Right ventricle myocardium inferior (tissue), 1 donor: Measurements from ENCODE around the gene ZCCHC7. TPM values are rescaled to one million over a fixed set of nuclear protein-coding genes. Genes with fewer than 3 reads are reported as not detected.
"Not testable (repeated sequence)": the region's sequence is repeated elsewhere in the genome, so short reads cannot be mapped to it uniquely, and the experiment has no call there.

Source experiments
- ATAC-seq: fragments of 200-7000 bp; cut with Tn5 transposase; one replicate; pipeline ENCODE4 v1.9.1; 2020; ENCODE audit warnings: mild to moderate bottlenecking, moderate library complexity
- DNase-seq: peaks from one replicate; pipeline ENCODE4 v3.0.0; 2021; ENCODE audit errors: missing footprints
- intact Hi-C: fragments of 100-400 bp; cut with DNase I; formaldehyde crosslinking; loops from one replicate; pipeline ENCODE4 v1.11.0; 2022
- total RNA-seq: library from RNA; stranded (reverse); fragmentation: NEBNext Ultra II Directional; extraction: Animal tissue kit (Norgen Biotek cat#: 25700); gene quantifications from one replicate; pipeline ENCODE4 v1.2.1, GENCODE V29; 2021
- donor health status: DM: no; HTN: yes; CAD: no; lungs with severe emphysema.

The ZCCHC7 gene
- total RNA-seq, 1 donor from 2014 or later = 7.6 TPM

- ATAC-seq, DNase-seq, intact Hi-C loops: not testable (repeated sequence)
Measured at GRCh38 chr9:37114442-37114841, 5.9 kb upstream of the ZCCHC7 start.

- intact Hi-C loops = loop anchor here (2.0 kb wide), 1 partner anchor 37 kb away; no protein-coding TSS in a partner anchor
- no peak for DNase-seq
- no peak for ATAC-seq
Measured at GRCh38 chr9:37117956-37118355, 2.4 kb upstream of the ZCCHC7 start.

- intact Hi-C loops = loop anchor here (2.0 kb wide), 1 partner anchor 39 kb away; no protein-coding TSS in a partner anchor
- no peak for DNase-seq
- no peak for ATAC-seq
Measured at GRCh38 chr9:37119360-37119759, 1.0 kb upstream of the ZCCHC7 start.

- intact Hi-C loops = loop anchor here (10.0 kb wide), 1 partner anchor 174 kb away; no protein-coding TSS in a partner anchor
- peak; percentile 33 for ATAC-seq
- not testable (repeated sequence) for DNase-seq
Measured at GRCh38 chr9:37120843-37121335, 515 bp downstream of the ZCCHC7 start.

- intact Hi-C loops = loop anchor here (10.0 kb wide), 1 partner anchor 173 kb away; no protein-coding TSS in a partner anchor
- ATAC-seq (no peak), DNase-seq (no peak)
Measured at GRCh38 chr9:37121881-37122280, 1.5 kb downstream of the ZCCHC7 start.

GRCh38 chr9:37126214-37126788 lies 5.9 kb downstream of the ZCCHC7 start:
- no peak for DNase-seq
- ATAC-seq = no peak
- intact Hi-C loops = loop anchor here (10.0 kb wide), 1 partner anchor 168 kb away; no protein-coding TSS in a partner anchor

- intact Hi-C loops = loop anchor here (10.0 kb wide), 1 partner anchor 168 kb away; no protein-coding TSS in a partner anchor
- no peak for ATAC-seq
- DNase-seq = no peak
Measured at GRCh38 chr9:37127018-37127417, 6.6 kb downstream of the ZCCHC7 start.

- DNase-seq (no peak), ATAC-seq (no peak)
- intact Hi-C loops = loop anchor here (10.0 kb wide), 1 partner anchor 167 kb away; no protein-coding TSS in a partner anchor
Measured at GRCh38 chr9:37128051-37128450, 7.7 kb downstream of the ZCCHC7 start.

- intact Hi-C loops = no loop called here
- no peak for DNase-seq
- ATAC-seq = no peak
Measured at GRCh38 chr9:37134166-37134565, 13.8 kb downstream of the ZCCHC7 start.

GRCh38 chr9:37141015-37141414 lies 20.6 kb downstream of the ZCCHC7 start:
- ATAC-seq (no peak), DNase-seq (no peak)
- intact Hi-C loops = no loop called here

- ATAC-seq (no peak), DNase-seq (no peak)
- intact Hi-C loops = no loop called here
Measured at GRCh38 chr9:37144762-37145161, 24.4 kb downstream of the ZCCHC7 start.

GRCh38 chr9:37146410-37146809 lies 26.0 kb downstream of the ZCCHC7 start:
- DNase-seq = no peak
- intact Hi-C loops = no loop called here
- ATAC-seq = no peak

GRCh38 chr9:37148181-37148580 lies 27.8 kb downstream of the ZCCHC7 start:
- ATAC-seq (no peak), DNase-seq (no peak)
- intact Hi-C loops = no loop called here

GRCh38 chr9:37149666-37150308 lies 29.4 kb downstream of the ZCCHC7 start:
- ATAC-seq (no peak), DNase-seq (no peak)
- intact Hi-C loops = no loop called here

- no peak for ATAC-seq
- intact Hi-C loops = no loop called here
- DNase-seq = no peak
Measured at GRCh38 chr9:37150415-37150814, 30.0 kb downstream of the ZCCHC7 start.

GRCh38 chr9:37151812-37152211 lies 31.4 kb downstream of the ZCCHC7 start:
- intact Hi-C loops = no loop called here
- no peak for DNase-seq
- ATAC-seq = no peak

GRCh38 chr9:37152365-37152764 lies 32.0 kb downstream of the ZCCHC7 start:
- intact Hi-C loops = no loop called here
- no peak for DNase-seq
- no peak for ATAC-seq

GRCh38 chr9:37155601-37156000 lies 35.2 kb downstream of the ZCCHC7 start:
- ATAC-seq = no peak

GRCh38 chr9:37156205-37156604 lies 35.8 kb downstream of the ZCCHC7 start:
- ATAC-seq = no peak
- intact Hi-C loops = no loop called here
- no peak for DNase-seq

More at GRCh38 chr9:37155601-37156000, 35.2 kb downstream of the ZCCHC7 start:
- DNase-seq = no peak
- intact Hi-C loops = no loop called here

- no peak for ATAC-seq
- no peak for DNase-seq
- intact Hi-C loops = no loop called here
Measured at GRCh38 chr9:37156781-37157356, 36.5 kb downstream of the ZCCHC7 start.
